NT2/D1 (cell line): ENCODE data around the gene ZNF837.
A peak's percentile ranks its signal among the peaks of the same experiment; 100 is the strongest.

Experiments used
- DNase-seq: peaks from one replicate; pipeline ENCODE4 v3.0.0-alpha.2; 2011; ENCODE audit warnings: low read depth, low spot score
- H3K27me3 ChIP-seq: 2 replicates; pipeline ENCODE4 v1.6.0; 2011; ENCODE audit warnings: mild to moderate bottlenecking; ENCODE audit not compliant: insufficient read length, insufficient read depth
- H3K36me3 ChIP-seq: 2 replicates; pipeline ENCODE4 v1.6.1; 2011; ENCODE audit warnings: mild to moderate bottlenecking, low read length, mixed read lengths; ENCODE audit not compliant: insufficient read depth, insufficient read length
- H3K4me1 ChIP-seq: 2 replicates; pipeline ENCODE4 v1.5.1; 2011; ENCODE audit not compliant: insufficient read depth, insufficient read length
- H3K4me3 ChIP-seq: 2 replicates; pipeline ENCODE4 v1.5.1; 2011; ENCODE audit warnings: low read depth; ENCODE audit not compliant: insufficient read length
- H3K9ac ChIP-seq: 2 replicates; pipeline ENCODE4 v1.6.0; 2011; ENCODE audit warnings: low read depth; ENCODE audit not compliant: insufficient read length
- H3K9me3 ChIP-seq: 2 replicates; pipeline ENCODE4 v1.5.1; 2011; ENCODE audit warnings: mild to moderate bottlenecking, low read length; ENCODE audit not compliant: insufficient read depth
- SUZ12 ChIP-seq: IDR thresholded peaks from 2 replicates; pipeline ENCODE4 v1.6.1; 2011; ENCODE audit not compliant: insufficient read length, insufficient read depth; ENCODE audit errors: extremely low read depth
- YY1 ChIP-seq: IDR thresholded peaks from 2 replicates; pipeline ENCODE4 v1.6.1; 2011; ENCODE audit not compliant: insufficient read length, insufficient read depth
- ZNF274 ChIP-seq: IDR thresholded peaks from 2 replicates; pipeline ENCODE4 v1.6.1; 2011; ENCODE audit warnings: mild to moderate bottlenecking, low read depth, low read length

ZNF837 gene

DNA sequence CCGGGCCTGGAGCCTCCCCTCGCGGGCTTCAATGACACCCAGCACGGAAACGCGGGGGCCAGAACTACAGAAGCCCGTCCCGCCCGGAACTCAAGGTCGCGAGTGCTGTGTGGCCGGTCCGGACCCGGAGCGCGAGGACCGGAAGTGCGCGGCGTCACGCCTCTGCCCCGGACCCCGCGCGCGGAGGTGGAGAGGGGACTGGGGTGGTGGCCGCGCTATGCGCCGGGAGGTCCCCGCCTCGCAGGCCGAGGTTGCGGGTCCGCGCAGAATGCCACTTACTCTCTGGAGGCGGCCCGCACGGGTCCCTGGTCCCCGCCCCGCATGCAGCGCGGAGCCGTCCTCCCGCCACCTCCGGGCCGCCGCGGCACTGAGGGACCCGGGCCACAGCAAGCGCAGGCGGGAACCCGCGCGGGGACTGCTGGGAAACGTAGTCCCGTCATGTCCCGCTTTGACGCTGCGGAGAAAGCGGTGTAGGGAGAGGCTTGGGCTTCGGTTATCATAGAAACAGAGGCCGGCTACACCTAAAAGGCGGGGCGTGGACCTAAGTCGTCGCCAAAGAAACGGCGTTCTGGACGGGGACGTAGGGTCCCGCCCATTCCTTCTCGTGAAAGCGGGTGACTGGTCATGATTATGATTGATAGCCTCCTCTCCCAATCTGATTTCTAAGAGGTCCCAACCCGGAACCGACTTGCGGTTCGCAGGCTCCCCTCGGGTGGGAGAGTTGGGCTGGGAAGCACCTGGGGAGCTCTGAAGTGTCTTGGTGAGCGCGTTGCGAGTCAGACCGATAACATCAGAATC is at the start of gene ZNF837:
TSS of gene ZNF837 (minus strand) at position 369 of the 798 bp plus-strand sequence. CDS start 11,698 bp downstream, outside the sequence.
- Histone ChIP-seq H3K4me3 (peak within 1 kb of the TSS; percentile 72), H3K4me1 (peaks cover 9% of the 10 kb centered on the region), H3K9ac (peak within 1 kb of the TSS; percentile 94), H3K27me3 (no peaks in the 10 kb centered on the region), H3K9me3 (no peaks in the 10 kb centered on the region), H3K36me3 (no peaks in the 10 kb centered on the region)
- TF ChIP-seq ZNF274 (no peak), SUZ12 (no peak), YY1 (no peak)
- DNase-seq, result peak; percentile 99

DNA sequence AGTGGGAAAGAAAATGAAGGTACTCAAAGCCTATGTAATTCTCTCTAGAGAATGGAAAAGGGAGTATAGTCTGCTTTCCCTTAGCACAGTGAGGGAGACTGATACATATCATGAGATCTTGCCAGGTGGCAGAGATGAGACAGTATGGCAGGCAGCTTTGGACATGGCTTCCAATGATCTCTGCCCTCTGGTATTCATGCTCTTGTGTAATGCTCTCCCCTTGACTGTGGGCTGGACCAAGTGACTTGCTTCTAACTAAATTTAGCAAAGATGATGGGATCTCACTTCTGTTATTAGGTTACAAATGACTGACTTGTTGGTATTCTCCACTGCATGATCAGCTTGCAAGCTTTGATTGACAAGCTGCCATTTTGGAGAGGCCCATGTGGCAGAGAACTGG is 48.9 kb upstream of the ZNF837 start:
- H3K27me3 ChIP-seq, result no peaks in the 10 kb centered on the region

GRCh38 chr19:58428617-58429016 is 47.8 kb upstream of the ZNF837 start:
- no peak for DNase-seq
- H3K27me3 ChIP-seq, result no peaks in the 10 kb centered on the region
- no peak overlapping the region for H3K9ac ChIP-seq
- no peak for TF ChIP-seq SUZ12
- TF ChIP-seq YY1, result no peak
- no peak for TF ChIP-seq ZNF274
- H3K9me3 ChIP-seq, result peaks cover 43% of the 10 kb centered on the region
- H3K4me1 ChIP-seq, result no peaks in the 10 kb centered on the region
- peaks cover 31% of the 10 kb centered on the region for H3K36me3 ChIP-seq
- H3K4me3 ChIP-seq, result no peak overlapping the region

More for the DNA sequence above, 48.9 kb upstream of the ZNF837 start:
- no peak for DNase-seq
- Histone ChIP-seq H3K4me1 (no peaks in the 10 kb centered on the region), H3K4me3 (no peak overlapping the region), H3K9me3 (peaks cover 55% of the 10 kb centered on the region), H3K36me3 (peaks cover 42% of the 10 kb centered on the region), H3K9ac (no peak overlapping the region)
- TF ChIP-seq SUZ12 (no peak), ZNF274 (no peak), YY1 (no peak)

GRCh38 chr19:58417071-58417470 is 36.2 kb upstream of the ZNF837 start:
- Histone ChIP-seq H3K4me1 (no peaks in the 10 kb centered on the region), H3K36me3 (peaks cover 39% of the 10 kb centered on the region)

GRCh38 chr19:58416604-58417003 is 35.8 kb upstream of the ZNF837 start:
- H3K27me3 ChIP-seq, result no peaks in the 10 kb centered on the region
- DNase-seq, result no peak
- H3K36me3 ChIP-seq, result peaks cover 39% of the 10 kb centered on the region
- H3K9ac ChIP-seq, result no peak overlapping the region
- H3K4me1 ChIP-seq, result no peaks in the 10 kb centered on the region
- H3K4me3 ChIP-seq, result no peak overlapping the region
- no peak for TF ChIP-seq ZNF274
- no peak for TF ChIP-seq SUZ12
- TF ChIP-seq YY1, result no peak
- no peaks in the 10 kb centered on the region for H3K9me3 ChIP-seq

More at GRCh38 chr19:58417071-58417470, 36.2 kb upstream of the ZNF837 start:
- no peak for TF ChIP-seq SUZ12
- TF ChIP-seq ZNF274, result no peak
- TF ChIP-seq YY1, result no peak
- no peak overlapping the region for H3K9ac ChIP-seq
- no peaks in the 10 kb centered on the region for H3K9me3 ChIP-seq
- no peak overlapping the region for H3K4me3 ChIP-seq
- DNase-seq, result no peak
- H3K27me3 ChIP-seq, result no peaks in the 10 kb centered on the region

GRCh38 chr19:58409010-58409790 is 28.4 kb upstream of the ZNF837 start:
- Histone ChIP-seq H3K36me3 (peaks cover 4% of the 10 kb centered on the region), H3K27me3 (no peaks in the 10 kb centered on the region), H3K9me3 (no peaks in the 10 kb centered on the region), H3K9ac (peak overlapping the region; percentile 92), H3K4me1 (peaks cover 2% of the 10 kb centered on the region), H3K4me3 (peak overlapping the region; percentile 96)
- no peak for DNase-seq
- TF ChIP-seq ZNF274, result no peak
- no peak for TF ChIP-seq YY1
- no peak for TF ChIP-seq SUZ12
